ENCODE results near the gene AMH. TPM values are rescaled to one million over a fixed set of nuclear protein-coding genes. Genes with fewer than 3 reads are reported as not detected.

Gene AMH
- total and polyA plus RNA-seq, 2 experiments from 2014 or later: 1.9 to 6.8 TPM

- H4K20me1 ChIP-seq (replicated peaks; ENCODE audit: insufficient read depth): 0 out of 2 replicates have a peak, but pooled peaks cover 2% of the 10 kb centered on the region
- no peaks in the 10 kb centered on the region for H3K79me2 ChIP-seq (replicated peaks; ENCODE audit: insufficient read depth)
- no peak overlapping the region for H2AFZ ChIP-seq
- H3K9me2 ChIP-seq (ENCODE audit: insufficient read depth): no peaks in the 10 kb centered on the region
- peak overlapping the region; percentile 70 for H3K4me3 Mint-ChIP-seq
- no peaks in the 10 kb centered on the region; the same call in 2 of the 3 replicates for H3K36me3 Mint-ChIP-seq (ENCODE audit: low read depth)
- H3K4me3 ChIP-seq: peak overlapping the region; percentile 59
- peaks cover 4% of the 10 kb centered on the region; the same call in 1 of the 3 replicates for H3K9me3 Mint-ChIP-seq
- H3F3A ChIP-seq (replicated peaks; ENCODE audit: low read depth): peaks cover 12% of the 10 kb centered on the region; the same call in 1 of the 2 replicates
- DNase-seq (ENCODE audit: low spot score): peak; percentile 1
- TF ChIP-seq STAT1 (IDR thresholded peaks at IDR 0.05; ENCODE audit: unreplicated experiment) (no peak), ZNF462 (CRISPR knock-in tag; IDR thresholded peaks at IDR 0.05) (no peak), NANOG (IDR thresholded peaks at IDR 0.05; ENCODE audit: borderline replicate concordance) (no peak), ETS1 (IDR thresholded peaks at IDR 0.05) (no peak), REST (IDR thresholded peaks at IDR 0.05; ENCODE audit: unreplicated experiment) (no peak), CTCF (conservative IDR thresholded peaks at IDR 0.05; ENCODE audit: low read depth in 2 of 2) (no peak), CREB1 (CRISPR knock-in tag; IDR thresholded peaks at IDR 0.05; ENCODE audit: low read depth) (no peak), ZNF331 (CRISPR knock-in tag; IDR thresholded peaks at IDR 0.05; ENCODE audit: low read depth) (no peak), EZH2 (IDR thresholded peaks at IDR 0.05; ENCODE audit: low read depth, unreplicated experiment) (no peak), POLR2AphosphoS5 (IDR thresholded peaks at IDR 0.05; ENCODE audit: low read depth) (no peak), EZH2phosphoT487 (IDR thresholded peaks at IDR 0.05; ENCODE audit: unreplicated experiment) (no peak), ZNF114 (CRISPR knock-in tag; IDR thresholded peaks at IDR 0.05) (no peak), JUNB (IDR thresholded peaks at IDR 0.05; ENCODE audit: unreplicated experiment) (no peak)
- peaks cover 64% of the 10 kb centered on the region for H3K27me3 ChIP-seq (ENCODE audit: insufficient read depth)
- H3K36me3 ChIP-seq (ENCODE audit: insufficient read depth): no peaks in the 10 kb centered on the region
- no peak overlapping the region for H3K27ac Mint-ChIP-seq
- H3K27ac ChIP-seq (ENCODE audit: low read depth): no peak overlapping the region
- peaks cover 11% of the 10 kb centered on the region for H3K4me1 Mint-ChIP-seq
- H3K4me2 ChIP-seq: peak overlapping the region; percentile 91; the same call in 1 of the 2 replicates
- ATAC-seq: no peak
- H3K4me1 ChIP-seq (ENCODE audit: insufficient read depth): no peaks in the 10 kb centered on the region
- peaks cover 64% of the 10 kb centered on the region for H3K27me3 Mint-ChIP-seq (ENCODE audit: insufficient read depth, low read depth, poor library complexity)
Measured at GRCh38 chr19:2288818-2289713, 39.9 kb downstream of the AMH start.

Data from GM23338 (cell line).